T-helper 2 cell (primary cell): ENCODE measurements around the gene LSAMP.
"Not testable (repeated sequence)": the region's sequence is repeated elsewhere in the genome, so short reads cannot be mapped to it uniquely, and the experiment has no call there.

ENCODE experiments used
- DNase-seq, 5 experiments: peaks; one replicate each; pipeline versions ENCODE4 v3.0.0 to v3.0.0-alpha.2; 2012 to 2022

LSAMP gene

GRCh38 chr3:116097226-116097625, 348.1 kb downstream of the LSAMP start:
- no peak for DNase-seq

- no peak for DNase-seq
Observed at GRCh38 chr3:116096631-116097030, 348.7 kb downstream of the LSAMP start.

- DNase-seq, result no peak
Observed at GRCh38 chr3:116093374-116093773, 351.9 kb downstream of the LSAMP start.

- no peak for DNase-seq
Observed at GRCh38 chr3:116087426-116087825, 357.9 kb downstream of the LSAMP start.

- no peak for DNase-seq
Observed at GRCh38 chr3:116084999-116085791, 360.1 kb downstream of the LSAMP start.

GRCh38 chr3:116083683-116084082, 361.6 kb downstream of the LSAMP start:
- DNase-seq, result no peak

- no peak for DNase-seq
Observed at GRCh38 chr3:116078561-116078960, 366.7 kb downstream of the LSAMP start.

GRCh38 chr3:116077557-116077956, 367.7 kb downstream of the LSAMP start:
- DNase-seq, result no peak

GRCh38 chr3:116077059-116077458, 368.2 kb downstream of the LSAMP start:
- no peak for DNase-seq

- not testable (repeated sequence) for DNase-seq
Observed at GRCh38 chr3:116070516-116071278, 374.6 kb downstream of the LSAMP start.

- DNase-seq, result no peak
Observed at GRCh38 chr3:116070061-116070460, 375.2 kb downstream of the LSAMP start.

- DNase-seq, result no peak
Observed at GRCh38 chr3:116069024-116069423, 376.3 kb downstream of the LSAMP start.

GRCh38 chr3:116067326-116067725, 378.0 kb downstream of the LSAMP start:
- no peak for DNase-seq

GRCh38 chr3:116065501-116065900, 379.8 kb downstream of the LSAMP start:
- no peak for DNase-seq

- DNase-seq, result no peak
Observed at GRCh38 chr3:116064646-116065045, 380.6 kb downstream of the LSAMP start.

GRCh38 chr3:116059421-116060096, 385.7 kb downstream of the LSAMP start:
- no peak for DNase-seq

- no peak for DNase-seq
Observed at GRCh38 chr3:116058844-116059243, 386.4 kb downstream of the LSAMP start.

- no peak for DNase-seq
Observed at GRCh38 chr3:116057400-116058006, 387.8 kb downstream of the LSAMP start.

- no peak for DNase-seq
Observed at GRCh38 chr3:116056280-116056679, 389.0 kb downstream of the LSAMP start.

GRCh38 chr3:116053017-116053416, 392.3 kb downstream of the LSAMP start:
- no peak for DNase-seq

- no peak for DNase-seq
Observed at GRCh38 chr3:116052602-116053001, 392.7 kb downstream of the LSAMP start.

- DNase-seq, result no peak
Observed at GRCh38 chr3:116051586-116051985, 393.7 kb downstream of the LSAMP start.

GRCh38 chr3:116051040-116051439, 394.2 kb downstream of the LSAMP start:
- DNase-seq, result no peak
